GM12878 (cell line): ENCODE results near the gene RAB11A. TPM values are rescaled to one million over a fixed set of nuclear protein-coding genes. Genes with fewer than 3 reads are reported as not detected.

Experiments used
- ATAC-seq: fragments of 200-7000 bp; cut with Tn5 transposase; 3 replicates; pipeline ENCODE4 v1.9.1; 2020; ENCODE audit warnings: mild to moderate bottlenecking, moderate library complexity
- BruUV-seq: library from RNA; stranded (reverse); fragments of 400-500 nt; replicated peaks from 2 replicates; lab custom pipeline; 2021; lab: Mats Ljungman, UMichigan
- CTCF ChIA-PET: fragments of 300-600 bp; sonication (Branson Sonifier 250); formaldehyde crosslinking; extraction: SDS; loops from one replicate; lab custom pipeline; 2021; ENCODE audit warnings: inconsistent platforms; lab: Yijun Ruan, JAX
- POLR2A ChIA-PET: fragments of 350-600 bp; formaldehyde crosslinking; extraction: SDS; loops from one replicate; lab custom pipeline; 2021; ENCODE audit warnings: inconsistent platforms; lab: Charles Lee
- RAD21 ChIA-PET: fragments of 300-600 bp; sonication (Branson Sonifier 250); formaldehyde crosslinking; loops from one replicate; lab custom pipeline; 2023; ENCODE audit warnings: antibody characterized with exemption; ENCODE audit not compliant: unreplicated experiment; lab: Charles Lee
- SMC1A ChIA-PET: fragments of 300-600 bp; sonication (Branson Sonifier 250); formaldehyde crosslinking; loops from one replicate; lab custom pipeline; 2023; ENCODE audit not compliant: unreplicated experiment, uncharacterized antibody; lab: Charles Lee
- DNase-seq: peaks from one replicate; pipeline ENCODE4 v3.0.0-alpha.2; 2011; ENCODE audit warnings: low read depth, low spot score
- FAIRE-seq: peaks from 3 replicates; lab custom pipeline; 2011; peaks lifted over from hg19 to GRCh38; lab: Jason Lieb, UNC
- H2AFZ ChIP-seq: 2 replicates; pipeline ENCODE4 v1.6.0; 2011; ENCODE audit warnings: low read depth, low read length, control low read depth; ENCODE audit not compliant: control insufficient read depth
- H3K27ac ChIP-seq: 2 replicates; pipeline ENCODE4 v1.5.1; 2011; ENCODE audit warnings: control low read depth; ENCODE audit not compliant: control insufficient read depth, insufficient read depth
- H3K27me3 ChIP-seq, 2 experiments: replicated peaks in 1 of 2; 2 replicates each; pipeline versions ENCODE4 v1.6.0 to v1.6.1; 2011; ENCODE audit warnings: low read length in 1 of 2; ENCODE audit not compliant: control insufficient read depth in 2 of 2, insufficient read depth in 2 of 2
- H3K36me3 ChIP-seq, 2 experiments: 2 replicates each; pipeline ENCODE4 v1.5.1; 2011; ENCODE audit warnings: low read length in 1 of 2; ENCODE audit not compliant: control insufficient read depth in 2 of 2, insufficient read depth in 2 of 2
- H3K4me1 ChIP-seq: 2 replicates; pipeline ENCODE4 v1.6.1; 2011; ENCODE audit warnings: mild to moderate bottlenecking, low read length, moderate library complexity, mixed read lengths; ENCODE audit not compliant: control insufficient read depth, insufficient read depth
- H3K4me2 ChIP-seq: 2 replicates; pipeline ENCODE4 v1.6.0; 2011; ENCODE audit warnings: control low read depth; ENCODE audit not compliant: control insufficient read depth, insufficient read depth
- H3K4me3 ChIP-seq: fragments of 200-600 bp; sonication (generic); 2 replicates; pipeline ENCODE4 v1.5.1; 2016
- H3K79me2 ChIP-seq: 2 replicates; pipeline ENCODE4 v1.6.0; 2011; ENCODE audit warnings: low read length; ENCODE audit not compliant: control insufficient read depth, insufficient read depth
- H3K9ac ChIP-seq: 2 replicates; pipeline ENCODE4 v1.8.0; 2011; ENCODE audit warnings: low read length, control low read depth, mixed read lengths; ENCODE audit not compliant: control insufficient read depth, insufficient read depth
- H3K9me3 ChIP-seq: replicated peaks from 3 replicates; pipeline ENCODE4 v1.5.1; 2011; ENCODE audit warnings: mild to moderate bottlenecking, low read length; ENCODE audit not compliant: control insufficient read depth, insufficient read depth
- H4K20me1 ChIP-seq: 2 replicates; pipeline ENCODE4 v1.6.0; 2011; ENCODE audit not compliant: control insufficient read depth, insufficient read depth
- CREB1 ChIP-seq: IDR thresholded peaks from 2 replicates; pipeline ENCODE4 v1.6.1; 2012; ENCODE audit warnings: low read depth, mild to moderate bottlenecking, inconsistent platforms
- EED ChIP-seq: sonication (generic); IDR thresholded peaks from 2 replicates; pipeline ENCODE4 v1.6.1; 2016; ENCODE audit warnings: antibody characterized with exemption, low read depth
- FOXK2 ChIP-seq: fragments of 450-650 bp; IDR thresholded peaks from 2 replicates; pipeline ENCODE4 v1.6.1; 2017; ENCODE audit warnings: mild to moderate bottlenecking, moderate library complexity
- KLF5 ChIP-seq: fragments of 450-650 bp; IDR thresholded peaks from 2 replicates; pipeline ENCODE4 v1.6.1; 2014; ENCODE audit warnings: mild to moderate bottlenecking; ENCODE audit not compliant: partially characterized antibody
- MTA2 ChIP-seq: fragments of 450-650 bp; IDR thresholded peaks from 2 replicates; pipeline ENCODE4 v1.6.1; 2016; ENCODE audit warnings: low read depth, mild to moderate bottlenecking, moderate library complexity
- MYB ChIP-seq: fragments of 150-350 bp; IDR thresholded peaks from 2 replicates; pipeline ENCODE4 v1.6.1; 2014; ENCODE audit warnings: mild to moderate bottlenecking, low read depth, low read length, borderline replicate concordance
- NBN ChIP-seq: fragments of 450-650 bp; IDR thresholded peaks from 2 replicates; pipeline ENCODE4 v1.6.1; 2016
- NFIC ChIP-seq: IDR thresholded peaks from 2 replicates; pipeline ENCODE4 v1.6.1; 2012; ENCODE audit warnings: low read depth, mild to moderate bottlenecking, inconsistent platforms, low read length, moderate library complexity
- NKRF ChIP-seq: fragments of 450-650 bp; conservative IDR thresholded peaks from 2 replicates; pipeline ENCODE4 v1.6.1; 2017; ENCODE audit warnings: mild to moderate bottlenecking, moderate library complexity
- PKNOX1 ChIP-seq: fragments of 450-650 bp; IDR thresholded peaks from 2 replicates; pipeline ENCODE4 v1.6.1; 2016; ENCODE audit warnings: mild to moderate bottlenecking
- PML ChIP-seq: IDR thresholded peaks from 2 replicates; pipeline ENCODE4 v1.6.1; 2012; ENCODE audit warnings: low read length, inconsistent platforms
- RFX5 ChIP-seq: IDR thresholded peaks from 2 replicates; pipeline ENCODE4 v1.6.1; 2011; ENCODE audit warnings: low read depth, low read length, improper control_type of control experiment
- STAT3 ChIP-seq: IDR thresholded peaks from 2 replicates; pipeline ENCODE4 v1.6.1; 2011; ENCODE audit warnings: low read depth, low read length, improper control_type of control experiment
- TARDBP ChIP-seq: IDR thresholded peaks from 2 replicates; pipeline ENCODE4 v1.6.1; 2016; ENCODE audit warnings: borderline replicate concordance
- TBL1XR1 ChIP-seq: IDR thresholded peaks from 2 replicates; pipeline ENCODE4 v1.6.1; 2012; ENCODE audit warnings: low read depth, low read length, improper control_type of control experiment
- TCF12 ChIP-seq: IDR thresholded peaks from 2 replicates; pipeline ENCODE4 v1.6.1; 2011; ENCODE audit warnings: low read depth, mild to moderate bottlenecking, low read length
- ZNF217 ChIP-seq: fragments of 450-650 bp; IDR thresholded peaks from 2 replicates; pipeline ENCODE4 v1.6.1; 2017; ENCODE audit warnings: antibody characterized with exemption, mild to moderate bottlenecking
- WGBS: methylation state at CpG from one replicate; pipeline ENCODE4 v1.1.6; 2016; ENCODE audit warnings: low lambda C conversion rate; ENCODE audit not compliant: insufficient replicate concordance, insufficient coverage; ENCODE audit errors: missing lambda C conversion rate; 5-methylcytosine and 5-hydroxymethylcytosine counted together
- in situ Hi-C: fragments of 300-500 bp; cut with MboI; formaldehyde crosslinking; loops from 9 replicates; pipeline ENCODE4 v1.14.3; 2018; ENCODE audit warnings: mixed read lengths
- intact Hi-C: fragments of 100-400 bp; cut with micrococcal nuclease; formaldehyde crosslinking; loops from one replicate; pipeline ENCODE4 v1.14.2; 2022; ENCODE audit not compliant: unreplicated experiment
- polyA plus RNA-seq, 11 experiments: library from polyadenylated mRNA; depleted of rRNA in 4 of 11; unstranded in 6 of 11; stranded (reverse) in 5 of 11; fragments of >200 nt; fragmentation: Nextera tagmentation in 4 of 11; fragmentation: Illumina TruSeq in 1 of 11; extraction: Ambion mirVana in 4 of 11; extraction: Trizol in 1 of 11; gene quantifications; 1 replicate in 1 of 11; 2 replicates in 10 of 11; pipeline versions ENCODE4 v1.2.1 to v1.2.3, GENCODE V29; 2011 to 2016; ENCODE audit warnings: inconsistent platforms in 2 of 11, missing spikeins in 2 of 11, low read depth in 1 of 11
- total RNA-seq, 4 experiments: library from RNA; depleted of rRNA in 3 of 4; stranded (reverse); fragments of >200 nt in 3 of 4; fragmentation: Illumina TruSeq in 1 of 4; extraction: Trizol in 1 of 4; gene quantifications; 2 replicates each; pipeline versions ENCODE4 v1.2.1 to v1.2.3, GENCODE V29; 2013 to 2021
- TF ChIP-seq, protein P1 (sequence below): fragments of 450-650 bp; IDR thresholded peaks from 2 replicates; pipeline ENCODE4 v1.6.1; 2018; ENCODE audit warnings: borderline replicate concordance, mild to moderate bottlenecking; ENCODE audit not compliant: partially characterized antibody

The RAB11A gene
- total and polyA plus RNA-seq, 10 of the 15 experiments (the other 5 are each of a cell fraction or from before 2014, with no cell fraction given), result 128 to 387 (median 224) TPM

DNA sequence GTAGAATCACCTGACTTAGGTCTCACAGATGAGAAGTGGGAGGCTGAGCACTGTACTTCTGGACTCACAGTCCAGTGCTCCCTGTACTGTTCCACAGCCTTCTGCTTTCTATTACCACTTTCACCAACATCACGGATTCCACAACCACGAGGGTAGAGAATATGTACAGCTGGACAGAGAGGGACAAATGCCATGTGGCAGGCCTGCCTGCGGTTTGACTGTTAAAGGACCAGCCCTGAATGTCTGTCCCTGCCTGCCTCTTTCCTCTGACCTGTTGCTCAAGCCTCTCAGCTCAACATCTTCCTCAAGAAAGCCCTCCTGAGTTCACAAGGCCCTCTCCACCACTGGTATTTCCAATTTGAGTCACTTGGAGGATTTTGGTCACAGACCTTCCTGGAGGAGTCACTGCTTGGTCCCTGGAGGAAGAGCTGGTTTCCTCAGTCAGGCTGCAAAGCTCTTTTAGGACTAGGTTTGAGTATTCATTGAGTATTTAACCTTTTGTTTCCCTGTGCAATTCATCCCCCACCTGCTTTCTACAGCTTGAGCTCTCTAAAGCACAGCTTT lies 49.1 kb downstream of the RAB11A start:
- ATAC-seq (no peak), DNase-seq (peak; percentile 51), FAIRE-seq (no peak)
- no peak overlapping the region for H3K4me3 ChIP-seq
- H3K27me3 ChIP-seq, result no peaks in the 10 kb centered on the region
- no peaks in the 10 kb centered on the region for H4K20me1 ChIP-seq
- peaks cover 0 to 1% of the 10 kb centered on the region in 2 experiments; a peak in 2 of 4 replicates for H3K36me3 ChIP-seq
- intact Hi-C loops (no loop called here), in situ Hi-C loops (no loop called here)
- WGBS, result 2% methylated on average over 3 of the region's 3 CpGs
- no TSS peak for BruUV-seq
- POLR2A ChIA-PET, result interaction anchor here (0.7 to 3.1 kb wide), 5 partner anchors 14 to 131 kb away, joined by 5 to 19 read pairs (median 13); partner anchors contain the start of gene RAB11A
- H3K4me1 ChIP-seq, result peaks cover 72% of the 10 kb centered on the region
- CTCF ChIA-PET, result interaction anchor here (0.7 to 4.5 kb wide), 13 partner anchors 8 to 167 kb away, joined by 3 to 42 read pairs (median 5); no protein-coding TSS in a partner anchor
- H3K4me2 ChIP-seq, result no peak overlapping the region
- SMC1A ChIA-PET, result interaction anchor here (0.9 to 6.6 kb wide), 11 partner anchors 10 to 373 kb away, joined by 3 to 70 read pairs (median 9); partner anchors contain the start of gene RAB11A
- no peaks in the 10 kb centered on the region for H3K79me2 ChIP-seq
- peak overlapping the region; percentile 85 for H3K27ac ChIP-seq
- H3K9me3 ChIP-seq, result no peaks in the 10 kb centered on the region
- RAD21 ChIA-PET, result interaction anchor here (0.8 to 3.7 kb wide), 8 partner anchors 9 to 247 kb away, joined by 3 to 37 read pairs (median 12); partner anchors contain the start of gene RAB11A
- no peak overlapping the region for H3K9ac ChIP-seq
- H2AFZ ChIP-seq, result no peak overlapping the region
- no peak for TF ChIP-seq KLF5
- peak; percentile 61; the same call in 1 of the 2 replicates for TF ChIP-seq ZNF217
- no peak for TF ChIP-seq STAT3
- no peak for TF ChIP-seq PKNOX1
- no peak for TF ChIP-seq TARDBP
- peak; percentile 87 for TF ChIP-seq EED
- TF ChIP-seq MYB, result no peak
- no peak for TF ChIP-seq PML
- TF ChIP-seq TBL1XR1, result no peak
- no peak for TF ChIP-seq NBN
- peak; percentile 54; the same call in 1 of the 2 replicates for TF ChIP-seq NFIC
- TF ChIP-seq FOXK2, result no peak
- TF ChIP-seq TCF12, result 0 out of 2 replicates have a peak, but pooled peaks have one; percentile 3
- no peak for TF ChIP-seq CREB1
- no peak for TF ChIP-seq RFX5
- TF ChIP-seq, protein P1, sequence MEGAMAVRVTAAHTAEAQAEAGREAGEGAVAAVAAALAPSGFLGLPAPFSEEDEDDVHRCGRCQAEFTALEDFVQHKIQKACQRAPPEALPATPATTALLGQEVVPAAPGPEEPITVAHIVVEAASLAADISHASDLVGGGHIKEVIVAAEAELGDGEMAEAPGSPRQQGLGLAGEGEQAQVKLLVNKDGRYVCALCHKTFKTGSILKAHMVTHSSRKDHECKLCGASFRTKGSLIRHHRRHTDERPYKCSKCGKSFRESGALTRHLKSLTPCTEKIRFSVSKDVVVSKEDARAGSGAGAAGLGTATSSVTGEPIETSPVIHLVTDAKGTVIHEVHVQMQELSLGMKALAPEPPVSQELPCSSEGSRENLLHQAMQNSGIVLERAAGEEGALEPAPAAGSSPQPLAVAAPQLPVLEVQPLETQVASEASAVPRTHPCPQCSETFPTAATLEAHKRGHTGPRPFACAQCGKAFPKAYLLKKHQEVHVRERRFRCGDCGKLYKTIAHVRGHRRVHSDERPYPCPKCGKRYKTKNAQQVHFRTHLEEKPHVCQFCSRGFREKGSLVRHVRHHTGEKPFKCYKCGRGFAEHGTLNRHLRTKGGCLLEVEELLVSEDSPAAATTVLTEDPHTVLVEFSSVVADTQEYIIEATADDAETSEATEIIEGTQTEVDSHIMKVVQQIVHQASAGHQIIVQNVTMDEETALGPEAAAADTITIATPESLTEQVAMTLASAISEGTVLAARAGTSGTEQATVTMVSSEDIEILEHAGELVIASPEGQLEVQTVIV, result no peak
- no peak for TF ChIP-seq MTA2
- TF ChIP-seq NKRF, result no peak
